HL-60/S4 treated with retinoic acid at 250 ng/mL for 4 days and 3 days (cell line): ENCODE data around the gene WRAP73.

Source experiments
- in situ Hi-C: fragments of 300-500 bp; cut with MboI; formaldehyde crosslinking; loops from 2 replicates; pipeline ENCODE4 v1.7.0; 2022; ENCODE audit warnings: low sequenced_read_pairs

WRAP73 gene

GRCh38 chr1:3650248-3651025, 534 bp upstream of the WRAP73 start:
- in situ Hi-C loops: no loop called here

GRCh38 chr1:3646596-3646995, 3.3 kb downstream of the WRAP73 start:
- in situ Hi-C loops: no loop called here

- in situ Hi-C loops: no loop called here
These were observed 4.1 kb downstream of the WRAP73 start for GRCh38 chr1:3645666-3646355.

- in situ Hi-C loops: no loop called here
These were observed 4.7 kb downstream of the WRAP73 start for GRCh38 chr1:3645247-3645646.

- in situ Hi-C loops: no loop called here
These were observed 5.6 kb downstream of the WRAP73 start for GRCh38 chr1:3644273-3644672.

- in situ Hi-C loops: no loop called here
These were observed 6.8 kb downstream of the WRAP73 start for GRCh38 chr1:3642919-3643675.

- in situ Hi-C loops: no loop called here
These were observed 8.1 kb downstream of the WRAP73 start for GRCh38 chr1:3641816-3642215.

- in situ Hi-C loops: no loop called here
These were observed 8.7 kb downstream of the WRAP73 start for GRCh38 chr1:3641046-3641760.

- in situ Hi-C loops: no loop called here
These were observed 9.6 kb downstream of the WRAP73 start for GRCh38 chr1:3640121-3640837.

GRCh38 chr1:3639397-3639911, 10.4 kb downstream of the WRAP73 start:
- in situ Hi-C loops: no loop called here

- in situ Hi-C loops: no loop called here
These were observed 11.2 kb downstream of the WRAP73 start for GRCh38 chr1:3638676-3639075.

GRCh38 chr1:3638027-3638426, 11.9 kb downstream of the WRAP73 start:
- in situ Hi-C loops: no loop called here

GRCh38 chr1:3636531-3636930, 13.4 kb downstream of the WRAP73 start:
- in situ Hi-C loops: no loop called here

GRCh38 chr1:3636080-3636479, 13.8 kb downstream of the WRAP73 start:
- in situ Hi-C loops: no loop called here

GRCh38 chr1:3634059-3634800, 15.7 kb downstream of the WRAP73 start:
- in situ Hi-C loops: no loop called here

GRCh38 chr1:3633344-3634058, 16.4 kb downstream of the WRAP73 start:
- in situ Hi-C loops: no loop called here

- in situ Hi-C loops: no loop called here
These were observed 17.1 kb downstream of the WRAP73 start for GRCh38 chr1:3632716-3633343.

- in situ Hi-C loops: no loop called here
These were observed 17.6 kb downstream of the WRAP73 start for GRCh38 chr1:3632298-3632697.
